Measurements from ENCODE around the gene TM7SF2.
A peak's percentile ranks its signal among the peaks of the same experiment; 100 is the strongest.

The TM7SF2 gene

DNA sequence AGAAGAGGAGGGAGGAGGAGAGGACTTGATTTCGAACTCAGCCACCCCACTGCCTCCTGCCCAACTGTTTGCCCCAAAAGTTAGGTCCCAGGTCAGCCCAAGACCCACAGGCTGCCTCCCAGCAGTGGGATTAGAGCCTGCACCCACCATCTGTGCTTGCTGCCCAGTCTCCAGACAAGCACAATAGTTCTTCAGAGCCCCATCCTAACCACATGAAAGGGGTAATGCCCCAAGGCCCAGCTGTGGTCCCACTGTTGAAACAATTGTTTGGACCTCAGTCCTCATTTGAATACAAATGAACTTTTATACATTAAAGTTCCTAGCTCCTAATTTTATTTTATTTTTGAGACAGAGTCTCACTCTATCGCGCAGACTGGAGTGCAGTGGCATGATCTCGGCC lies 21.0 kb upstream of the TM7SF2 start:
- DNase-seq = no peak

DNA sequence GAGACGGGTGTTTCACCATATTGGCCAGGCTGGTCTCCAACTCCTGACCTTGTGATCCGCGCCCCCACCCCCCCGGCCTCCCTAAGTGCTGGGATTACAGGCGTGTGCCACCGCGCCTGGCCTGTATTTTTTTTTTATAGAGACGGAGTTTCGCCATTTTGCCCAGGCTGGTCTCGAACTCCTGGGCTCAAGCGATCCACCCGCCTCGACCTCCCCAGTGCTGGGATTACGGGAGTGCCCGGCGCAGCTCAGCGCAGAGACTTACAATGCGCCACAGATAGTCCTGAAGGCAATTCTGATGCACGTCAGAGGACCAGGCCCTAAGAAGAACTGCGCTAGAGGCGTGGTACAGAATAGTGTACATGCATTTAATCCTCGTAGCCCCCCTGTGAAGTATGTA lies 16.2 kb upstream of the TM7SF2 start:
- no peak for DNase-seq

DNA sequence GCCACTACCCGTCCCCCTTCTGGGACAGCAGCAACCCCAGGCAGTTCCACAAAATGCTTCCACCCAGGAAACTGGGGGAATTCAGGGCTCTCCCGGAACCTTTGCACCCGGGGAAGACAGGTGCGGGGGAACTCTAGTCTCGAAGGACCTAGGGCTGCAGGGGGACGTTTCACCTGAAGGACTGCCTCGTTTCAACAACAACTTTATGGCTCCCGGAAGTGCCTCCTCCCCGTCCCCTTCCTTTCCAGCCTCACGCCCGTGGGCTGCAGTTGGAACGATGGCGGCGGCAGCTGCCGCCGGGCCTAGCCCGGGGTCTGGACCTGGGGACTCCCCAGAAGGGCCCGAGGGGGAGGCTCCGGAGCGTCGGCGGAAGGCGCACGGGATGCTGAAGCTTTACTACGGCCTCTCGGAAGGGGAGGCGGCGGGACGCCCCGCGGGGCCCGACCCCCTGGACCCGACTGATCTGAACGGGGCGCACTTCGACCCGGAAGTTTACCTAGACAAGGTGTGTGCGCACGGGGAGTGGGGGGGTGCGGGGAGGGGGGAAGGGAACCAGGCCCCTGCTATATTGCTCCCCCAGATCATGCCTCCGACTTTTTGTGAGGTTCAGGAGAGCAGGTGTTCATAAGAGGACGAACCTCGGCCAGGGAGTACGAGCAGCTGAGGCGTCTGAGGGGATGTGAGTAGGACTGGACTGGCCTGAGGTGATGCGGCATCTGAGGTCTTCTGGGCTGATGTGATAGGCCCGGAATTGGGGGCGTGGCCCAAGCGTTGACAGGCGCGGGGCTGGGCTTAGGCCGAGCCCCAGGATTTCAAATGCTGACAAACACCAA lies 15.5 kb upstream of the TM7SF2 start, which contains the start of gene VPS51:
Gene VPS51, plus strand, starts transcription at position 241 of the 833 bp plus-strand sequence. Its CDS starts 37 bp downstream, at position 278.
- peak; percentile 87 for DNase-seq

DNA sequence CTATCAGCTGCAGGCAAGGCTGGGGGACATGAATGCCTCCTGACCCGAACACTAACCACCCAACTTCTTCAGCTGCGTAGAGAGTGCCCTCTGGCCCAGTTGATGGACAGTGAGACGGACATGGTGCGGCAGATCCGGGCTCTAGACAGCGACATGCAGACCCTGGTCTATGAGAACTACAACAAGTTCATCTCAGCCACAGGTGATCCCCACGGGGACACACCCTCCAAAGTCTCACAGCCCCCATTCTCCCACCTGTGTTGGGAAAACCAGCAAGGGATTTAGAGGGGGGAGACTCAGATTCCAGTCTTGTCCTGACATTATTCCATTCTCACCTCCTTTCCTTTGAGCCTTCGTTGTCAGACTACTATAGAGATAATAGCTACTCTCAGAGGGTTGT lies 14.7 kb upstream of the TM7SF2 start:
- no peak for DNase-seq

DNA sequence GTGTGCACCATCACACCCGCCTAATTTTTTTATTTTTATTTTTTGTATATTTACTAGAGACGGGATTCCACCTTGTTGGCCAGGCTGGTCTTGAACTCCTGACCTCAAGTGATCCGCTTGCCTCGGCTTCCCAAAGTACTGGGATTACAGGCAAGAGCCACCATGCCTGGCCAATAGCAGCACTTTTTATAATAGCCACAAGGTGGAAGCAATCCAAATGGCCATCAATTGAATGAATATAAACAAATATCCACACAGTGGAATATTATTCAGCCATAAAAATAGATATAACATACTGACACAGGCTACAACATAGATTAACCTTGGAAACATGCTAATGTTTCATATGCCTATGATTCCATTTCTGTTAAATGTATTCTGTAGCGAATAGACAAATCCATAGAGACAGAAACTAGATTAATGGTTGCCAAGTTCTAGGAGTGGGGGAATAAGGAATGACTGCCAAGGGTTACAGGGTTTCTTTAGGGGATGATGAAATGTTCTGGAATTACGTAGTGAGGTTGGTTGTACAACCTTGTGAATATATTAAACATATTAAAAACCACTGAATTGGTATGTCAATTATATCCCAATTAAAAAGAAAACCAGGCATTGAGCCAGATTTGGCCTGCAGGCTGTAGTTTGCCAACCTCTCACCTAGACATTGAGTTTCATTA lies 10.9 kb upstream of the TM7SF2 start:
- no peak for DNase-seq

DNA sequence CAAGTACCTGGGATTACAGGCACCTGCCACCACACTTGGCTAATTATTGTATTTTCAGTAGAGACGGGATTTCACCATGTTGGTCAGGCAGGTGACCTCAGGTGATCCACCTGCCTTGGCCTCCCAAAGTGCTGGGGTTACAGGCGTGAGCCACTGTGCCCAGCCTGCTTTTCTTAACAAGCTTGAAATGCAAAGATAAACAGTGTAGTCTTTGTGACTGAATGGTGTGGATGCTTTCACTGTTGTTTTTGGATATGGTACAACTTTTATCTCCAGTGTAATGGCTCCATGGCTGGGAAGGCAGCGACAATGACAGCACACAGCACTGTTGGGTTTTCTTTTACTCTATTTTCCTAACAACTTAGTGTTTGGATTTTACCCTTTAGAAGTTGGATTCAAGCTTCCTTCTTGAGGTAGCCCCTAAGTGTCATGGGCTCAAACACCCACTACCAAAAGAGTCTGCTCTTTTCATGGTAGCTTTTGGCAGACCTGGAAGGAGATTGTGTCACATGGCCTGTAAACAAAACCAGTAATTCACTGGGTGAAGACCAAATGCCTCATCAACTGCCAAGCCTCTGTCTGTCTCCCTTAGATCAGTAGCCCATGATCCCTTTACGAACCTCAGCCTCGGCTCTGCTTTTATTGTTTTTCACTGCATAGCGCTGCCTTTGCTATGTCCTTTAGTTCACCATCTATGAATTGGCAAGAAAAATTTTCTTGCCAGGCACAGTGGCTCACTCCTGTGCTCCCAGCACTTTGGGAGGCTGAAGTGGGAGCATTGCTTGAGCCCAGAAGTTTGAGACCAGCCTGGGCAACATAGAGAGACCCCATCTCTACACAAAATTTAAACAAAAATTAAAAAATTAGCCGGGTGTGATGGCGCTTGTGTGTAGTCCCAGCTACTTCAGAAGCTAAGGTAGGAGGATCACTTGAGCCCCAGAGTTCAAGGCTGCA lies 9.3 kb upstream of the TM7SF2 start:
- no peak for DNase-seq

DNA sequence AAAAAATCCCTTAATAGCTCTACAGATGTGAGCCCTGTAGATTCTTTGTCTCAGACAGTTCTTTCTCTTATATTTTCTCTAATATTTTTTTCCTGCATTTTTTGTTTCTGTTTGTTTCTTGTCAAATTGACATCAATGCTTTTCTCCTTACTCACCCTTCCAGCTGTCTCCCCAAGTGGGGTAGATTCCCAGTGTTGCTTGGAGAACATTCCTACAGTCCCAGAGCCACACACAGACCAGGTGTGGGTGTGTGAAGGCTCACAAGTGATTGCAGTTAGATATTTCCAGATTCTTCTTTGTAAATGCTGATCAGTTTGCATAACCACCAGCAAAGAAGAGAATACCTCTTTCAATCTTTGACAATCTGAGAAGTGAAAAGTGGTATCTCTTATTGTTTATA lies 8.2 kb upstream of the TM7SF2 start:
- no peak for DNase-seq

DNA sequence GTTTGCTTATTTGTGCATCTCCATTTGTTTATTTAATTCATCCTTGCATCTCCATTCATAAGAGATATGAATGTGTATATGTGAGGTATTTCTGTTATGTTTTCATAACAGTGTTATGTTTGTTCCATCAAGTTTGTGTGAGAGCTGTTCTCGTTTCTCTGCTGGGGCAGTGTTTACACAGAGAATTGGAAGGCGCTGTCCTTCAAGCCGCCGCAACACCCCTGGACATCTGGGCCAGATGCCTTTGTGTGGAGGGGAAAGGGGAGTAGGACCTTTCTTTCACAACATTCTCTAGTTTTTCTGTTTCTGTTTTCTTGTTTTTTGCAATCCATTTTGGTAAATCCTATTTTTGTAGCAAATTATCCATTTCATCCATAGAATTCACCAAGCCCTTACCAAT lies 7.0 kb upstream of the TM7SF2 start:
- DNase-seq = no peak

DNA sequence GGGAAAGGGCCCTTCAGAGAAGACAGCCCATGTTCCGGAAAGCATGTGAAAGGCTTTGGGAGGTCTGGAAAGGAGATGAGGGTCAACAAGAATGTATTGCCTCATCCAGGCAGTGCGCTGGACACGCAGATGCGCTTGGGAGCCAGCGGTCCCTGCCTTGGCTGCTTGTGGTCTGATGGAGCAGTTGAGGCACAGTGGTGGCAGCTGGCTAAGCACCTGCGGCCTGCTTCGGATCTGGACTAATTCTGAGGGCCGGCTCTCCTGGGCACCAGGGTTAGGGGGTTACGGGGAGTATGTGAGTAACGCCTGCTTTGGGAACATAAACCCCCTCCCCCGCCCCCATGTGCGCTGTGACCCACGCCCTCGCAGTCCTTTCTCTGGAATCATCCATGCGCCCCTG lies 4.6 kb upstream of the TM7SF2 start:
- no peak for DNase-seq

DNA sequence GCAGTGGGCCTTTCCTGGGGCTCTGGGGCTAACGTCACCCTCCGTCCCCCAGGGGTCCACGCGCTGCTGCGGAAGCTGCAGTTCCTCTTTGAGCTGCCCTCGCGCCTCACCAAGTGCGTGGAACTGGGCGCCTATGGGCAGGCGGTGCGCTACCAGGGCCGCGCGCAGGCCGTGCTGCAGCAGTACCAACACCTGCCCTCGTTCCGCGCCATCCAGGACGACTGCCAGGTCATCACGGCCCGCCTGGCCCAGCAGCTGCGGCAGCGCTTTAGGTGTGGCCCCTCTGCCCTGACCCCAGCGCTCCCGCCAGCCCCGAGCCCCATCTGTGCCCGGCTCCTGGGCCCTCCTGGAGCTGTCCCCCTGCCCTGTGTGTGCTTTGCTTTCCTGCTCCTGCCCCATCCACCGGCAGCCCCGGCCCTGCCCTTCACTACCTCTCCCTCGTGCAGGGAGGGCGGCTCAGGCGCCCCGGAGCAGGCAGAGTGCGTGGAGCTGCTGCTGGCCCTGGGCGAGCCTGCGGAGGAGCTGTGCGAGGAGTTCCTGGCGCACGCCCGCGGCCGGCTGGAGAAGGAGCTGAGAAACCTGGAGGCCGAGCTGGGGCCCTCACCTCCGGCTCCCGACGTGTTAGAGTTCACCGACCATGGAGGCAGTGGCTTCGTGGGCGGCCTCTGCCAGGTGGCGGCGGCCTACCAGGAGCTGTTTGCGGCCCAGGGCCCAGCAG lies 3.8 kb upstream of the TM7SF2 start:
- no peak for DNase-seq

DNA sequence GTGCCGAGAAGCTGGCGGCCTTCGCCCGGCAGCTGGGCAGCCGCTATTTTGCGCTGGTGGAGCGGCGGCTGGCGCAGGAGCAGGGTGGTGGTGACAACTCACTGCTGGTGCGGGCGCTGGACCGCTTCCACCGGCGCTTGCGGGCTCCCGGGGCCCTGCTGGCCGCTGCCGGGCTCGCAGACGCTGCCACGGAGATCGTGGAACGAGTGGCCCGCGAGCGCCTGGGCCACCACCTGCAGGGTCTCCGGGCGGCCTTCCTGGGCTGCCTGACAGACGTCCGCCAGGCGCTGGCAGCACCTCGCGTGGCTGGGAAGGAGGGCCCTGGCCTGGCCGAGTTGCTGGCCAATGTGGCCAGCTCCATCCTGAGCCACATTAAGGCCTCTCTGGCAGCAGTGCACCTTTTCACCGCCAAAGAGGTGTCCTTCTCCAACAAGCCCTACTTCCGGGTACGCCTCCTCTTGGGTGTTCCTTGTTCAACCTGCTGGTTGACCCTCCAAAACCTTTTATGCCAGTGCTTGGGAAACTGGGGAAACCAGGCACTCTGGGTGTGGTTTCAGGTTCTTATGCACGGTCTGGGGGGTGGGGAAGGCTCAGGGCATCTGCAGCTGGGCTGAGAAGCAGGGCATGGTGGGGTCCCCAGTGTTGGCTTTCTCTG lies 3.1 kb upstream of the TM7SF2 start:
- no peak for DNase-seq

DNA sequence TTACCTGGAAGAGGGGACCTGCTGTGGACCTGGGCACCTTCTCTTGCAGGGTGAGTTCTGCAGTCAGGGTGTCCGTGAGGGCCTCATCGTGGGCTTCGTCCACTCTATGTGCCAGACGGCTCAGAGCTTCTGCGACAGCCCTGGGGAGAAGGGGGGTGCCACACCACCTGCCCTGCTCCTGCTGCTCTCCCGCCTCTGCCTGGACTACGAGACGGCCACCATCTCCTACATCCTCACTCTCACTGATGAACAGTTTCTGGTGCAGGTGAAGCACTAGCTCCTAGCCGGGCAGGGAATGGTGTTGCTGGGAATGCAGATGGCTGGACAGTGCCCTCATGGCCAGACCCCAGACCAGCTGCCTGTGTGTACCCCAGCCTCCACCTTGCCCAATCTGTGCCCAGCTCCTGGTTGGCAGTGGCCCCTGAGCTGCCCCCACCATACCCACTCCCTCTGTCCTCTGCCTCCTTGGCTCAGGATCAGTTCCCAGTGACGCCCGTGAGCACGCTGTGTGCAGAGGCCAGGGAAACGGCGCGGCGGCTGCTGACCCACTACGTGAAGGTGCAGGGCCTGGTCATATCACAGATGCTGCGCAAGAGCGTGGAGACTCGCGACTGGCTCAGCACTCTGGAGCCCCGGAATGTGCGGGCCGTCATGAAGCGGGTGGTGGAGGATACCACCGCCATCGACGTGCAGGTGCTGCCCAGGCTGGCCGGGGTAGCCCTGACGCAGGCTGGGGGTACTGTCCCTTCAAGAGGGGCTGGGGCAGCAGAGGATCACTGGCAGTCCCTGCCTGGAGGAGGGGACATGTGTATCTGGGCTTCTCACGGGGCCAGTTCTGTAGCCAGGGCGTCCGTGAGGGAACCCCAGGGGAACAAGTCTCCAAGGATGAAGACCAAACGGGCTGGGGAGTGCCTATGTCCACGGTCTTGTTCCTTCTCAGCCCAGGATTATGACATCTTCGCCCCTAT lies 2.2 kb upstream of the TM7SF2 start:
- DNase-seq = no peak

DNA sequence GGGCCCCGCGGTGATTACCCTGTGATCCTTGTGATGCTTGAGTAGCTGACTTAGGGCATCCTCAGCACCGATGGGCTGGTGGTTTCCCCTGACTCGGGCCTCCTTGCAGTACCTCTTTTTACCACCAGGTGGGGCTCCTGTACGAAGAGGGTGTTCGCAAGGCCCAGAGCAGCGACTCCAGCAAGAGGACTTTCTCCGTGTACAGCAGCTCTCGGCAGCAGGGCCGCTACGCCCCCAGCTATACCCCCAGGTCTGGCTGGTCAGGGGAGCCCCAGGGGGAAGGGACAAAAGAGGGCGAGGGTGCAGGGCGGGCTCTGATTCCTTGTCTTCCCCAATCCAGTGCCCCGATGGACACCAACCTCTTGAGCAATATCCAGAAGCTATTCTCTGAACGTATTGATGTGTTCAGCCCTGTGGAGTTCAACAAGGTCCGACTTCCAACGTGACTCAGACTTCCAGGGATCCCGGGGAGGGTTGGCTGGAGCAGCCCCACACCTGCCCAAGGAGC lies 1.3 kb upstream of the TM7SF2 start:
- DNase-seq = peak; percentile 92

DNA sequence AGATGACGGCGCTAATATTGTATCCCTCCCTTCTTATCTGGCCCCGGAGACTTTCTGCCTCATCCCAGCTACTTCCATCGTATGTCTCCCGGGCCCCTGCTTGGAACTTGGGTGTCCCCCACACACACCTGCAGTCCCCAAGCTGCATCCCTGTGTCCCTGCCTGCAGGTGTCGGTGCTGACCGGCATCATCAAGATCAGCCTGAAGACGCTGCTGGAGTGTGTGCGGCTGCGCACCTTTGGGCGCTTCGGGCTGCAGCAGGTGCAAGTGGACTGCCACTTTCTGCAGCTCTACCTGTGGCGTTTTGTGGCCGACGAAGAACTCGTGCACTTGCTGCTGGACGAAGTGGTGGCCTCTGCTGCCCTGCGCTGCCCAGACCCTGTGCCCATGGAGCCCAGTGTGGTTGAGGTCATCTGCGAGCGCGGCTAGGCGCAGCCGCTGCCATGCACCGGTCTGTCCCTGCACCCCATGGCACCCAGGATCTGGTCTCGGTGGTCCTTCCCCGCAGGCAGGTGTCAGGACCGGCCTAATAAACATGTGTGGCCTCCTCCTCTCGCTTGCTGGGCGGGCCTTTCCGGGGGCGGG lies 421 bp upstream of the TM7SF2 start:
- no peak for DNase-seq

DNA sequence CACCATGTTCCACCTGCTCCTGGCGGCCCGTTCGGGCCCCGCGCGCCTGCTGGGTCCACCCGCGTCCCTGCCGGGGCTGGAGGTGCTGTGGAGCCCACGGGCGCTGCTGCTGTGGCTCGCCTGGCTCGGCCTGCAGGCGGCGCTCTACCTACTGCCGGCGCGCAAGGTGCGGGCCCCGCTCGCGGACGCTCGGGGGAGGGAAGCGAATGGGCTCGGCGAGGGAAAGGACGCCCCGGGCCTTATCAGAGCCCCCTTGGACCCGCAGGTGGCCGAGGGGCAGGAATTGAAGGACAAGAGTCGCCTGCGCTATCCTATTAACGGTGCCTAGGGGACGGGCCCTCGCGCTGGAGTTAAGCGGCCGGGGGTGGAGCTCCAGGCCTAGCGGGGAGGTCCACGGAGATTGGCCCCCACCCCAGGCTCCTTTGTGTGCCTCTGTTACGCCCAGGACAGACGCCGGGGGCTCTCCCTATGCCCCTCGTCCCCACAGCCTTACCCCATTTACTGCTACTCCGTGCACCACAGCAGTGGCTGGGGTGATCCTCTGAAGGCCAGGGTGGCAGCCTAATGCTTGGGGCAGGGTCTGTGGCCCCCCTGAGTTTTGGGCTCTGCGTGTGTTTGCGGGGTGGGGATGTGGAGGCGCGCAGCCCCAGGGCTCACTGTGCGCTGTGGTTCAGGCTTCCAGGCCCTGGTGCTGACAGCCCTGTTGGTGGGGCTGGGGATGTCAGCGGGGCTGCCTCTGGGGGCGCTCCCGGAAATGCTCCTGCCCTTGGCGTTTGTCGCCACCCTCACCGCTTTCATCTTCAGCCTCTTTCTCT lies 1.1 kb downstream of the TM7SF2 start:
- DNase-seq = peak; percentile 71

DNA sequence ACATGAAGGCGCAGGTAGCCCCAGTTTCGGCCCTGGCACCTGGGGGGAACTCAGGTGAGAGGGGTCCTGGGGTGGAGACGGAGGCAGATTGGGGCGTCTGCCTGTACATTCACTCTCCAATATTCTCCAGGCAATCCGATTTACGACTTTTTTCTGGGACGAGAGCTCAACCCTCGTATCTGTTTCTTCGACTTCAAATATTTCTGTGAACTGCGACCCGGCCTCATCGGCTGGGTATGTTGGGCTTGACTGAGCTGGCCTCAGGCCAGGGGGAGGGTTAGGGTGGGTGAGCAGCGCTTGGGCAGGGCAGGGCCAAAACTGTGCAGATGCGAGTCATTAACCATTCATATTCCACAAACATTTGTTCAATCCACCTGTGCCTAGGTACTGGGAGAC lies 1.7 kb downstream of the TM7SF2 start:
- DNase-seq = no peak

DNA sequence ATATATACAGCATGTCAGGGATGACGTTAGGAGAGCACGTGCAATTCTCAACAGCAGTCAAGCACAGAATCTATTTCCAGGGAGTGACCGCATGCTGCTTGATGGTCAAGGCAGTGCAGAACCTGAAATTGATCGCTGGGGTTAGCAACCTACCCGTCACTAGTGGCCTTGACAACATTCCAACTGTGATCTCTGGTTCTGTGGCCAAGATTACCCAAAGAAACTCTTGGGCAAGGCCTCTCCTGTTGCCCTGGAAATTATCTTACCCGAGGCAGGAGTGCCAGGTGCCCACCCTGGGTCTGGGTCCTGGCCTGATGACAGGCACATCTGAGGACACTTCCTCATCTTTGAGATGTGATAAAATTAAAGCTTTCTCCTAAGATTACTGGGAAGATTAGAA lies 2.2 kb downstream of the TM7SF2 start:
- DNase-seq = no peak

DNA sequence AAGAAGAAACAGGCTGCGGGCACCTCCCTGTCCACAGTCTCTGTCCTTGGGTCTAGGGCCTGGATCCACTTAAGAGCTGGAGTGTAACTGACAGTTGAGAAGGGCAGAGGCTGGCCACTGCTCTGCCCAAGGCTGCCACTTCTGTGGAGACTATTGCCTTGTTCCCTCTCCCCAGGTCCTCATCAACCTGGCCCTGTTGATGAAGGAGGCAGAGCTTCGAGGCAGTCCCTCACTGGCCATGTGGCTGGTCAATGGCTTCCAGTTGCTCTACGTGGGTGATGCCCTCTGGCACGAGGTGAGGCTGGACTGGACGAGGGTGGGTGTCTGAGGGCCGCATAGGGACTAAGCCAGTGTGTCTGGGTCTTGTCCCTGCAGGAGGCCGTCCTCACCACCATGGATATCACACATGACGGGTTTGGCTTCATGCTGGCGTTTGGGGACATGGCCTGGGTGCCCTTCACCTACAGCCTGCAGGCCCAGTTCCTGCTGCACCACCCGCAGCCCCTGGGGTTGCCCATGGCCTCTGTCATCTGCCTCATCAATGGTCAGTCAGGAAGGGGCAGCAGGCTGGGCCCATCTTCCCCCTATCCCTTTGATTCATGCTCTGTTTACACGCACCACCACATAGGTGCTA lies 3.0 kb downstream of the TM7SF2 start:
- no peak for DNase-seq

Data from suppressor macrophage treated with lipopolysaccharide for 4 hours (primary cell).